GM18868 (cell line): ENCODE measurements around the gene TNPO3.
A peak's percentile ranks its signal among the peaks of the same experiment; 100 is the strongest.

Experiments
- ATAC-seq: cut with Tn5 transposase; IDR thresholded peaks from one replicate; pipeline ENCODE4 v1.9.1; 2021; ENCODE audit warnings: mild to moderate bottlenecking, moderate library complexity; ENCODE audit not compliant: unreplicated experiment

The TNPO3 gene

DNA sequence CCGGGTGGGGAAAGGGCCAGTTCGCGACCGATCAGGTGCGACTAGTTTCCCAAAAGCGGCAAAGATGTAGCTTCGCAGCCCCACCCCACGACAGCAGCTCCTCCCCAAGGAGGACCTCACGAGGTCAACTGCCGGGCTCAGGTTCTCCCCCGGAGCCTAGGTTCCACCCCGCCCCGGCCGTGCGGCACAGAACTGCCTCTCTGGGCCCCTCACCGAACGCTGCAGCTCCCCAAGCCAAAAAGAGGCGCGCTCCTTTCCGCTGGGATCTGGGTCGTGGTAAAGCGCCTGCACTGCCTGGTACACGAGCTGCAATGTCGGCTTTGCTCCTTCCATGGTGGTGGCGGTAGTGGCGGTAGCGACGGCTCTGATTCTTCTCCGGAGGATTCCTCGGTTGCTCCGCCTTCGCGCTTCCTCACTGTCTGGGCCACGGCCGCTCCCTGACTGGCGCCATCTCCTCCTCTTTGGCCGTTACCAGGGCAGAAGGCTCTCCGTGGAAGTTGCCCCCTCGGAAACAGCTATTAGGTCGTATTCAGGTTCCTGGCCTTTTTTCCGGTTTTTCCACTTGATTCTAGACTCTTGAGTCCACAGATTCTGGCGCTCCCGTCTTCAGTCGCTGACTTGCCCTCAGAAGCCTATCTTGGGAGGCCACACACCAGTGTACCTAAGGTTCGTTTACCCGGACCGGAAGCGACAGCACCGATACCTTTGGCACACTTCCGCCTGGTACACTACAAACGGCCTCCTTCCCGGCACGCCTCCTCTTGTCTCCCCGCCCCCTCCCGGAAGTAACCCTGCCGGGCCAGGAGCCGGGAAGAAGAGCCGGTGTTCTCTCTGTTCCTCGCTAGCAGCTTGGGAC, at the start of gene TNPO3:
Gene TNPO3 (minus strand): TSS at position 674 of the 856 bp plus-strand sequence. CDS start 341 bp downstream, at position 333.
- peak; percentile 91 for ATAC-seq

DNA sequence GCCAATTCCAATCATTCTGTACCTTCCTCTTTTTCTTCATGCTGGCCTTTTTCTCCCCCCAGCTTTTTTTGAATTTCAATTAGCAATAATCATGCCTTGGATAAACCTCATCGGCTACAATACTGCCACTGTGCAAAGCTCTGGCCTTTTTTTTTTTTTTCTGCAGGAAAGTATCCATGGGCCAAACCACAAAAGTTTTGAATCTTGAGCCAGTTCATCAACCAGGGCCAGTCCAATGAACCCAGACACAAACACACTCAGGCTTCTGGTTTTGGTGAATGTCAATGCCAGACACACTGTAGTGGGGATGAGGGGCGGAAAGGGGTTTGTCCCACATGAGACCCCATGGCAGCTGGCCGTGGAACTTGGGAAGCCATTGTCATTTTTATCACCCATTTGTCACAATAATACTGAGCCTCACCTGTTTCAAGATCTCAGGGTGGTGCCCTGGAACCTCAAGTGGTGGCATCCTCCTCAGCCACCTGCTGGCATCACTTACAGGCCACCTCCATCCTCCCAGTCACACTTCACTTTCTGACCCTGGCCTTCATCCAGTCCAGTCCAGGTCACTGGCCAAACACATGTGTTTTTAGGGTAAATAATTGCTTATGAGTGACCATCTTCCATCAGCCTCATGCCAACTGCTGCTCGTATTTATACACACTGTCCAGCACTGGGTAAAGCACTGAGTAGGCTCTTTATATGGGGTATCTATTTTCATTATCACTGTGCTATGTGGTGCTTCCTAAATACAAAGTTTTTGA, 48.8 kb upstream of the TNPO3 start:
- ATAC-seq, result no peak

DNA sequence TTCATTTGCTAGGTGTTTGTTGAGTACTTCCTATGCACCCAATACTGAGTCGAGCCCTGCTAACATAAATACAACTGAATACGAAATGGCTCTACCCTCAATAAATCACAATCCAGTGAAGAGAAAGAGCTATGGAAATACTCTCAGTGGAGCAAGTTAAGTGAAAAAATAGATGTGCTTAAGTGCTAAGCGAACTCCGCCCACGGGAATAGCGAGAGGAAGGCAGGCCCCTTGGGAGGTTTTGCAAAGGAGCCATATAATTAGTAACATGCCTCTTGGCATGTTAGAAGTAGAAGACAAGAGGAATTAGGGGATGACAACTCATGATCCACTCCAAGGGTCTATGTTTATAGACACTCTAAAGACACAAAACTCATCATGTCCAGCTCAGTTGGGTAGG, 46.8 kb upstream of the TNPO3 start:
- no peak for ATAC-seq

- ATAC-seq, result no peak
These were observed 45.9 kb upstream of the TNPO3 start for GRCh38 chr7:129100827-129101166.

DNA sequence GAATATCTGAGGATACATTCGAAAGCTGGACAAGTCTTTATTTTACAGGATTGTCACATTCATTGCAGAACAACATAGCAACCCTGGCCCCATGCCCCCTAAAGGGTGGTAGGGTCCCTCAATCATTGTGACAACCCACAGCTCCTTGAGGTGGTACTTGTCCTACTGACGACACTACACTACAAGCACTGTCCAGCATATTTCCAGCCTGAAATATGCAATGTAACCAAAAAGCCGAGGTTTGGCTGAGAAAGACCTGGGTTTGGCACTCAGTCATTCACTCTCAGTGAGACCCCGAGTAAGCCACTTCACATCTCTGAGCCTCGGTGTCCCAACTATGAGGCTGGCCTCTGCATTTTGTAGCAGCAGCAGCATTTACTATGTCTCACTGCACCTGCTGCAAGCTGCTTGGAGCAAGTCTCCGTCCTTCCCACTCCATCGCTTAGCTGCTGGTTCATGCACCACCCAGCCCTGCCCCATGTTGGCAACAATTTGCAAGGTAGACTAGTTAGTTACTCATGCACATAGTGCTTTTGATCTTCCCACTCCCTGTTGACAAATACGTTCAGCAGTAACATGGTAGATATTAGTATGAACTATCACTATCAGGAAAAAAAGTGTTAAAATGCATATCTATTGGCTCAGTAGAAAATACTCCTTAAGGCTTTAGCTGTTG, 43.6 kb upstream of the TNPO3 start:
- no peak for ATAC-seq

- peak; percentile 68 for ATAC-seq
These were observed 40.3 kb upstream of the TNPO3 start for GRCh38 chr7:129095258-129095657.

- no peak for ATAC-seq
These were observed 39.6 kb upstream of the TNPO3 start for GRCh38 chr7:129094501-129094900.

DNA sequence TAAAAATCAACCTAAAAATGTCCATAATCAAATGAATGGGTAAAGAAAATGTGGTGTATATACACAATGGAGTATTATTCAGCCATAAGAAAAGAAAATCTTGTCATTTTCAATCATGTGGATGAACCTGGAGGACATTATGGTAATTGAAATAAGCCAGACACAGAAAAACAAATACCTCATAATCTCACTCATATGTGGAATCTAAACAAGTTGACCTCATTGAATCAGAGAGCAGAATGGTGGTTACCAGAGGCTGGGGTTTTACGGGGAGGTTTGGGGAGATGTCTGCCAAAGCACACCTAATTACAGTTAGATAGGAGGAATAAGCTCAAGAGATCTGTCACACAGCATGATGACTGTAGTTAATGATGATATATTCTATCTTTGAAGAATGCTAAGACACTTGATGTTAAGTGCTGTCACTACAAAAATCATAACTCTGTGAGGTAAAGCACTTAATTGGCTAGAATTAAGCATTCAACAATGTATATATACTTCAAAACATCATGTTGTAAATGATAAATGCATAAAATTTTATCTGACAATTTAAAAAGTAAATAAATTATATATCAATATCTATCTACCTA, 39.1 kb upstream of the TNPO3 start:
- no peak for ATAC-seq

DNA sequence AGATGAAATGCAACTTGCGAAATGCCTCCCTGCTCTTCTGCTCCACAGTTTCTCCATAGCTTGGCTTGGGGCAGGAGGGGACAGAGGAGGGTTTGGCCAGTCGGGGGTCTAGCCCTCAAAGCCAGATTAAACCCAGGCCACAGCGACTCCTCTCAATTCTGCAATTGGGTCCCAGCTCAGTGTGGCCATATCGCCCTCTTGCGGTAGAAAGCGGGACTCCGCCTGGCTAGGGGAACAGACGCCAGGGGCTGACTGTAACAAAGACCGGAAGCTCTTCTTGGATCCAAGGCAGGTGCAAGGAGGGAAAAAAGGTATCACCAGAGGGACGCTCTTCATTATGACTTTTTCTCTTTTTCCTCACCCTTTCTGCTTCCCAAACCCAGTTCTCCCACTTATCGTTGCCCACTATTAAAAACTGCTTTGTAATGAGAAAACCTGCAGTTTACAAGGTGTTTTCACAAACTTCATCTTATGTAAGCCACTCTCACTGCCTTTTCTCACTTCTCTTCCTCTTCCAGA, 36.6 kb upstream of the TNPO3 start:
- peak; percentile 52 for ATAC-seq

GRCh38 chr7:129090300-129090907, 35.5 kb upstream of the TNPO3 start:
- ATAC-seq, result no peak

- ATAC-seq, result peak; percentile 79
These were observed 34.8 kb upstream of the TNPO3 start for GRCh38 chr7:129089521-129090212.

DNA sequence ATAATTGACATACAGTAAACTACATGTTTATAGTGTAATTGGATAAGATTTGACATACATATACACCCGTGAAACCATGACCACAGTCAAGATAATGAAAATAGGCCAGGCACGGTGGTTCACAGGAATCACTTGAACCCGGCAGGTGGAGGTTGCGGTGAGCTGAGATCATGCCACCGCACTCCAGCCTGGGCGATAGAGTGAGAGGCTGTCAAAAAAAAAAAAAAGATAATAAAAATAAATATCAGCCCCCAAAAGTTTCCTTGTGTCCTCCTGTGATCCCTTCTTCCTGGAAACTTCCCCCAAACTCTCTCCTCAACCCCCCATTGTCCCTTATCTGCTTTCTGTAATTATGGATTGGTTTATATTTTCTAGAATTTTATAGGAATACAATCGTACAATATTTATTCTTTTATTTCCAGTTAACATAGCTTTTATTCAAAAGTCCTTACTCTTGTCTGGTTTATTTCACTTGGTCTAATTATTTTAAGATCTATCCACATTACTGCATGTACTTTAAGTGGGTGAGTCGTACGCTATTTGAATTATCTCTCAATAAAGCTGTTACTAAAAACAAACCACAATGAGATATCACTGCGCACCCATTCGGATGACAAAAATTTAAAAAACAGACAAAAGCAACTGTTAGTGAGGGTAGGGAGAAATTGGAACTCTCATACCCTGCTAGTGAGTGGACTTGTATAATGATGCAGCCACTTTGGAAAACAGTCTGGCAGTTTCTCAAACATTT, 30.1 kb upstream of the TNPO3 start:
- ATAC-seq, result no peak

GRCh38 chr7:129083525-129083924, 28.6 kb upstream of the TNPO3 start:
- ATAC-seq, result no peak

DNA sequence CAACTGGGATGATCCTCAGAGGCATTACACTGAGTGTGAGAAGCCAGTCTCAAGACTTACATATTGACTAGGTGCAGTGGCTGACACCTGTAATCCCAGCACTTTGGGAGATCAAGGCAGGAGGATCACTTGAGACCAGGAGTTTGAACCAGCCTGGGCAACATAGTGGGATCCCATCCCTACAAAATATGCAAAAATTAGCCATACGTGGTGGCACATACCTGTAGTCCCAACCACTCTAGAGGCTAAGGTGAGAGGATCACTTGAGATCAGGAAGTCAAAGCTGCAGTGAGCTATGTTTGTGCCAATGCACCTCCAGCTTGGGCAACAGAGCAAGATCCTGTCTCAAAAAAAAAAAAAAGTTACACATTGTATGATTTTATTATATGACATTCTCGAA, 23.5 kb upstream of the TNPO3 start:
- no peak for ATAC-seq

DNA sequence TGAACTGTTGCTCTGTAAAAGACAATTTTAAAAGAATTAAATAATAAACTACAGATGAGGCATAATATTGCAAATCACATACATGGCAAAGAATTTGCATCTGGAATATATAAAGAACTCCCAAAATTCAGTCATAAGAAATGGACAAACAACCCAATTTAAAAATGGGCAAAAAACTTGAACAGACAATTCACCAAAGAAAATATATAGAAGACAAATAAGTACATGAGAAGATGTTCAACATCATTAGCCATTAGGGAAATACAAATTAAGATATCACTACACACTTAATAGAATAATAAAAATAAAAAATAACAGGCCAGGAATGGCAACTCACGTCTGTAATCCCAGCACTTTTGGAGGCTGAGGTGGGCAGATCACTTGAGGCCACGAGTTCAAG, 22.0 kb upstream of the TNPO3 start:
- ATAC-seq, result no peak

DNA sequence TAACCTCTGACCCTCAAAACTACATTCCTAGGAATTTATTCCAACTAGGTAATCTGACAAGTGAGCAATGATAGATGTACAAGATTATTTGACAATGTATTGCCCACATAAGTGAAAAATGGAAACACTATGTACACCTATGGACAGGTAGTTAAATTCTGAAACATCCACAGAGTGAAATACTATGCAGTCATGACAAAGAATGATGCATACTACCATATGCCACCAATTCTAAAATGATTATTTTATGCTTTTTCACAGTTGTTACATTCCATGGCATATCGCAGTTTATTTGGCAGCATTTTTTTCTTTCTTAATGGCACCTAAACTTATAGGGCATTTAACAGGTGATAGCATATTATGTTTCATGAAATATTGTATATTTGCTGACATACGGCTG, 20.1 kb upstream of the TNPO3 start:
- no peak for ATAC-seq

DNA sequence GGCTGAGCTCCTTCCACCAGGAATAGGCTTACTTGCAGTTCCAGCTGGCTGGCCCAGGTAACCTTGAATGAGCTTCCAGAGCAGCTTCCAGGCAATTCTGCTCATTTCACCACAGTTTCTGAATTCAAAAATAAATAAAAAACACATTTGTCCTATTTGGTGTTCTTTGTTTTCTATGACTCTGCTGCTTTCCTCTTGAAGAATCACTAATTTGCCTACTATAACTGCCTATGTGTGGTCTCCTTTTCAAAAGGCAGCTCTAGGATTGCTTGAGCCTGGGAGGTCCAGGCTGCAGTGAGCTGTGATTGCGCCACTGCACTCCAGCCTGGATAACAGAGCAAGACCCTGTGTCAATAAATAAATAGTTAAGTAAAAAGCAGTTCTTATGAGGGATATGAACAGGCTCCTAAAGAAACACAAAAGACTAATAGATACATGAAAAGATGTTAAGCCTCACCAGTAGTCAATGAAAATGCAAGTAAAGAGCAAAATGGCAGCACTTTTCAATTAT, 19.5 kb upstream of the TNPO3 start:
- no peak for ATAC-seq

GRCh38 chr7:129073738-129074137, 18.8 kb upstream of the TNPO3 start:
- no peak for ATAC-seq

GRCh38 chr7:129073204-129073603, 18.3 kb upstream of the TNPO3 start:
- ATAC-seq, result no peak
